HG03039 (cell line): ENCODE data around the gene RCAN2.
A peak's percentile ranks its signal among the peaks of the same experiment; 100 is the strongest.

Experiments
- ATAC-seq: cut with Tn5 transposase; IDR thresholded peaks from one replicate; pipeline ENCODE4 v1.9.1; 2021; ENCODE audit warnings: mild to moderate bottlenecking, moderate library complexity; ENCODE audit not compliant: unreplicated experiment

RCAN2 gene

GRCh38 chr6:46491201-46491627, at the start of gene RCAN2:
Gene RCAN2 (minus strand): TSS chr6:46491449.
- ATAC-seq: peak; percentile 52

GRCh38 chr6:46539866-46540265, 48.6 kb upstream of the RCAN2 start:
- ATAC-seq: no peak

- no peak for ATAC-seq
Observed at GRCh38 chr6:46538800-46539480, 47.7 kb upstream of the RCAN2 start.

DNA sequence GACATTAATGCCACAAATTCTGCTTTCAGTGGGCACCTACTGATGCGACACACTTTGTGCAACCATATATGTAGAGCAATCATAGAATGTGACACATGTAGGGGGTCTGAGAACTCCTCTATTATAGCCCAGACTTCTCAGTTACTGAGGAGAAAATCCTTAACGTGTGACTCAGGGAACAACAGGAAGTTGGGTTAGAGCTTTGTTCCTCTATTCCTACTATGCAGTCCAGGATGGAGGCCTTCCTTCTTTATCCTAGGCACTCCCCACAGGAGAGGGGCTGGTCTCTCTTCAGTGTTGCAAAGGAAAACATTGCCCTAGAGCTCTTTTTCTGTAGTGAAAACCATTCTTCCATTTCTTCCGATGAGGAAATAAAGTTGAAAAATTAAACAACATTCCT, 39.6 kb upstream of the RCAN2 start:
- ATAC-seq: no peak

DNA sequence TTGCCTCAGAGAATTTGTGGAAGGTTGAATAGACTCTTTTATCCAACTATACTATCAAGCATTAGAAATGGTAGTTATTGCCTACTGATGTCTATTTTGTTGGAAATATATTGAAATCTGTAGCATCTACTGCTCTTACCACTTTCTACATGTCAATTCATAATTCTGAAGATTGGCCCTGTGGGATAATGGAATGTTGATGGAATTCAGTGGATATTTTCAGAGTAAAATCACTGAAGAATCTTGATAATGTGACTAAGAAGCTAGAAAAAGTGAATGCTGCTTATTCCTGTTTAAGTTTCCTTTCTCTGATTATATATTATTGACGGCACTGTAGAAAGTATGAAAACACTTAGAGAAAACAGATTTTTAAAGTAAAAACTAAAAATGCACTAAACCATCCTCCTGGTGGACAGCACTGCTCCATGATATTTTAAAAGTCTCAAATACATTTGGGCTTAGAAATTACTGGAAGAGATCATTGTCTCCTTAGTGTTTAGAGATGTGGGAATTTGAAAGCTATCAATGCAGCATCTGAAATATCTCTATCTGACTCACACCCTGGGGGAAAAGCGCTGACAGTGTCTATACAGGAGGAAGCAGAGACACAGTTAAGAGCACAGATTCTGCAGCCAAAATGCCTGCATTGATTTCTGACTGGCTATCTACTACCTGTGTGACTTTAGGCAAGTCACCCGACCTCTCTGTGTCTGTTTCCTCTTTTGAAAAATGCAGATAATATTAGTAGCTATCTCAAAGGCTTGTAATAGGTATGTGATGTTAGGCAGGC, 37.9 kb upstream of the RCAN2 start:
- ATAC-seq: no peak

- ATAC-seq: no peak
Observed at GRCh38 chr6:46526607-46527006, 35.4 kb upstream of the RCAN2 start.

- ATAC-seq: no peak
Observed at GRCh38 chr6:46525583-46525982, 34.3 kb upstream of the RCAN2 start.

DNA sequence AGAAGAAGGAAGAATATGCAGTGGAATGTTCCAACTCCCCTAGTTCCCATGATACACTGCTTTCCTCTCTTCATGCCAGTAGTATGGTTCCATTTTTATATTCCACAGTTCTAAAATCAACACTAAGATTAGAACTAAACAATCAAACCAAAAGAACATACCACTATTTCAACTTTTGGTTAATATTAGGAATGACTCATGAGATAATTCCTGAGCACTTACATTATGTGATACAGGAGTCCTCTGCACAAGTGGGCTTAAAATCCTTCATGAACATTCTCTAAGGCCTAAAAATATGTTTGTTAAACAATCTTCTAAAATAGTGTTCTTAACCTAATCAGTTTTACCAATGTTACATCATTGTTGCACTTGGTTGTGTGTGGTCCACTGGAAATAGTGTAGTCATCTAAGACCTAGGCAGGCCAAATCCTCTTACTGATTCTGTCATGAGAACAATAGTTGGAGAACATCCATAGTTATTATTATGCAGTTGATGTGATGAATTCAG, 30.3 kb upstream of the RCAN2 start:
- ATAC-seq: no peak

- no peak for ATAC-seq
Observed at GRCh38 chr6:46517202-46517601, 26.0 kb upstream of the RCAN2 start.

DNA sequence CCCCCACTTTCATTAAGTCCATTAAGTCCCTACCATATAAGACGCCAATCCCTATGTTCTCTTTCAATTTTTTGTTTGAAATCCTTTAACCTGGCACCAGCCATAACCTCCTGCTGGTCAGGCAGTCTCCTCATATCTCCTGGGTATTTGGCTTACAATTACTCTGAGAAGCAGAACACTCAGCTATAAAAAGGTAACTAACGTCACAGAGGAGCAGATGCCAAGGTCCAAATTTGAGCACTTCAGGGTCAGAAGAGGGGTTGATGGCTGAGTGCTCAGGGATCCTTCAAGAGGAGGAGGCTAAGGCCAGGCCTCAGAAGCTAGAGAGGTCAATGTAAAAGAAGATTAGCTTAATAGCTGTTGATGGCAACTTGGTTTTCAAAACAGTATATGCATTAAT, 22.3 kb upstream of the RCAN2 start:
- ATAC-seq: no peak

DNA sequence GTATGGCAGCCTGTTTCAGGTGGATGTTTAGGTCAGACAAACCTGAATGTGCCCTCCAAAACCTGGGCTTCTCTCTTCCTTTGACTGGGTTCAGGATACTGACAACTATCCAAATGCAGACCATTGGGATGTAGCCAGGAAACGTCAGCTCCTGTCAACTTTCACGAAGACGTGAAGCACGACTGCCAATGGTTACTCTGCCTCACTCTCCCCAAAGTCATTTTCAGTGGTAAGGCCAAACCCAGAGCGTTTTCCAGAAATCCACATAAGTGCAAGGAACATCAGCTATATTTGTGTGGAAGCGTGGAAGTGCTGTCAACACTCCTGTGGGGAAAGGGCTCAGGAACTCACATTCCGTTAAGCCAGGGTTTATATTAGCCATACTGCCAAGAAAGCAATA, 20.1 kb upstream of the RCAN2 start:
- no peak for ATAC-seq

GRCh38 chr6:46510651-46511050, 19.4 kb upstream of the RCAN2 start:
- ATAC-seq: no peak

DNA sequence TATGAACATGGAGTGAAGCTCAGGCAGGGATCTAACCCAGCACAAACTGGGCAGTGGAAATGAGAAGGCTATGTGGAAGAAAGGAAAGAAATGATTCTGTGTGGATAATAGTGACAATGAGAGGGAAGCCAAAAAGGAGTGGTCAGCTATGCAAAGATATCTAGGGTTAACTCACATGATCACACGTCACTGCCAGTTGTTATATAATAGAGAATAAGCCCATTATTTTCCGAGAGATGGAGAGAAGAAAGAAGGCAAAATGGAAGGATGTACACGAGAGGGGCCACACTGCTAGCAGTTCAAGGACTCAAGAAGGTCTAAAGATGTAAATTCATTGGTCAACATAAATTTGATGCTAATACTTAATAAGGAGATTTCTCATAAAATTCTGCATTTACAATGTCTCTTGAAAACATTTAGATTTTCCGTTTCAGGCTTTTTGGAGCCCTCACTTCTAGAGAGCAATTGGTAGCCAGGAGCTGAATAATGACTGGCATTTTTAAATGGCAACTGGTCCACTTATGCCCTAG, 18.8 kb upstream of the RCAN2 start:
- no peak for ATAC-seq

- no peak for ATAC-seq
Observed at GRCh38 chr6:46509063-46509462, 17.8 kb upstream of the RCAN2 start.

GRCh38 chr6:46507426-46507825, 16.2 kb upstream of the RCAN2 start:
- ATAC-seq: no peak

GRCh38 chr6:46505693-46506512, 14.7 kb upstream of the RCAN2 start:
- no peak for ATAC-seq

DNA sequence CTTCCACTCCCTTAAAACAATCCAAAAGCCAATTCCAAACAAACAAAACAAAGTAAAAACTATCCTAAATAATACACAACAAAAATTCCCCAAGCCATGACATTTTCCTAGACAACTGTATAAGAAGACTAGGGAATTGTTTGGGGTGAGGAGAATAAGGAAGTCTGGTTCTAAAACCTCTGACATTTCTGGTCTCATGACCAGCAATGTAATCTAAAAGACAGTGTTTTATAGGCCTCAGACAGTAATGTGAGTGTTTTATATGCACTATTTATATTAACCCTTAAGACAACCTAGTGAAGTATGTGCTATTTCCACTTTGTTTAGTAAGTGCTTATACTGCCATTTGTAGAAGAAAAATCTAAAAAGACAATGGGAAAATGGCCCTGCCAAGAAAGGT, 13.0 kb upstream of the RCAN2 start:
- no peak for ATAC-seq

GRCh38 chr6:46502486-46503119, 11.4 kb upstream of the RCAN2 start:
- no peak for ATAC-seq

DNA sequence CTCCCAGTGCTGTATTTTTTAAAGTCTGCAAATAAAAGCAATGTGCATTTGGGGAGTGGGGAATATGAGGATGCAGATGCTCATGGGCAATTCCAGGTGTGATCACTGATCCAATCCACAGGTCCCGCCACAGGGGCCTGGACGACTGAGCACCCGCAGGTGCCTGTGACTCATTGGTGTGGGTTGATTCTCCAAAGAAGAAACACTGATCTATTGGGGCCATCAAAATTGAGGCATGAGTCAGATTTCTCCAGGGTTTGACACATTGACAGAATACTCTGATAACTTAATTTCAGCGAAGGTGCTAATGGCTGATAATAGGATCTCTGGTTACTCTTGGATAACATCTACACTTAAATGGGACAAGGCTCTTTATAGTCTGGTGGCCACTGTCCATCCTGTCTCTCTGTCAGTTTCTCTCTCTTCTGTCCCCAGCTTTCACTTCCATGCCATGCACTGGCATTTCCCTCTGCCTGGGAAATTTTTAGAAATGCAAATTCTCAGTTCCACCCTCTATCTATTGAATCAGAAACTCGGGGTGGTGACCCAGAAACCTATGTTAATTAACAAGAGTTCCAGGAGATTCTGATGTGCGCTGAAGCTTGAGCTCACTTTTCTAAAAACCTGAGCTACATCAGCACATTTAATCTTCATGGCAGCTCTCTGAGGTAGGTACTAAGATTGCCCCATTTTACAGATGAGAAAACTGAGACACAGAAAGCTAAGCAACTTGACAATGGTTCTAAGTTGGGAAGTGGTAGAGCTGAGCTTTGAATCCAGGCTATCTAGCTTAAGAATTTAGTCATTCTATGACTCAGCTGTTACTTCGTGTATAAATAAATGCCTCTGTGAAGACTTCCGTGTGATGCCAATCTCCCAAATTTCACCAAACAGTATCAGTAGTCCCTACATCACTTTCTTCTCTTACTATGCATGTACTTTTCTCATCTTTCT, 10.2 kb upstream of the RCAN2 start:
- ATAC-seq: no peak

DNA sequence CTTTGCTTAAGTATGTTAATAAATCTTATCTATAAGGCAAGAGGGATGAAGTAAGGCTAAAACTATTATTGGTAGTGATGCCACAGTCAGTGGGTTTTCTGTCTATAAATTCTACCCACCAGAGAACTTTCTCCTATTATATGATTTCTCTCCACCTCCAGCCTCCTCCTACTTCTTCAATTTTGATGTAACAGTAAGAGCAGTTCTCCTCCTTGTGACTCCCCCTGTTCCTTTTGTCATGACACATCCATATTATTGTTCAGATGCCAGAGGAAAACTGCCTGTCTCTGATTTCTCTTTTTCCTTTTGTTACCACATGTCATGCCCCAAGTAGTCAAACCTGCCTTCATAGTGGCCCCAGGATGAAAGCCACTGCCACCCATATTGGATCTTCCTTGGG, 9.1 kb upstream of the RCAN2 start:
- no peak for ATAC-seq
